Measurements from ENCODE around the gene PTCD1. TPM values are rescaled to one million over a fixed set of nuclear protein-coding genes. Genes with fewer than 3 reads are reported as not detected.

The PTCD1 gene
- total and polyA plus RNA-seq, 9 of the 15 experiments (the other 6 are each of a cell fraction or from before 2014, with no cell fraction given): 0.46 to 17.1 (median 6.2) TPM

DNA sequence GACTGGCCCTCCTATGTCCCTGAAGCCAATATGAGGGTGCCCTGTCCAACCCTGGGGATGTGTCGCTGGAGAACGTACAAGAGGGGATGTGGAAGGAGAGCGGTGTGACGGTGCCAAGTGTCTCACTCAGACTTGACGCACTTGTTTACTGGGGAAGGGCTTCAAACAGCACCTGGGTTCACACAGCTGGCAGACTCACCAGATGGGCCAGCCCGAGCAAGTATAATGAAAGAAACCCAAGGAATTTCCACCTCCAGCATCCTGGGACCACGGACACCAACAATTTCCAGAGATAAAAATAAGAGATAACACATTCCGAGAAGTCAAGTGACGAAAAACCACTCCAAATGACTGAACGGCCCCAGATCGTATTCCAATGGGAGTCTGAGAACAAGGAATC, 22.1 kb upstream of the PTCD1 start:
- peak overlapping the region in 1 of 2 experiments; percentile 33; a peak in 1 of 4 replicates for H3K9ac ChIP-seq (ENCODE audit: insufficient read depth in 1 of 2, low read depth in 2 of 2, low read length in 2 of 2)
- H3K36me3 ChIP-seq (ENCODE audit: control insufficient read depth, insufficient read depth, low read length): peaks cover 94% of the 10 kb centered on the region
- H3K27ac ChIP-seq (ENCODE audit: extremely low read depth, low read depth, low read length): no peak overlapping the region
- no peaks in the 10 kb centered on the region for H3K27me3 ChIP-seq (ENCODE audit: control insufficient read depth in 2 of 2, insufficient read depth in 2 of 2, low read length in 2 of 2)
- no peak overlapping the region for H3K4me3 ChIP-seq
- CTCF ChIA-PET (ENCODE audit: low intra/inter-chr PET ratio): no interaction called here
- no peaks in the 10 kb centered on the region for H3K9me3 ChIP-seq (replicated peaks; ENCODE audit: control insufficient read depth, insufficient read depth, low read depth, low read length)
- FAIRE-seq (no peak), ATAC-seq (no peak), DNase-seq (ENCODE audit: extremely low read depth in 1 of 4, low spot score in 3 of 4) (no peak)
- POLR2A ChIA-PET: interaction anchor here (0.6 to 1.5 kb wide), 3 partner anchors 10 to 777 kb away, joined by 3 to 6 read pairs (median 3); partner anchors contain the start of genes BUD31 and PDAP1
- TF ChIP-seq OTX1 (CRISPR knock-in tag; IDR thresholded peaks at IDR 0.05): no peak
- no peak for TF ChIP-seq TGIF2 (CRISPR knock-in tag; IDR thresholded peaks at IDR 0.05)
- TF ChIP-seq GATA2 (CRISPR knock-in tag; IDR thresholded peaks at IDR 0.05): no peak
- TF ChIP-seq ZNF780A (CRISPR knock-in tag; IDR thresholded peaks at IDR 0.05): no peak
- TF ChIP-seq DNMT1 (IDR thresholded peaks at IDR 0.05): no peak
- TF ChIP-seq ZNF175 (CRISPR knock-in tag; IDR thresholded peaks at IDR 0.05; ENCODE audit: low read depth): no peak
- no peak for TF ChIP-seq ZNF253 (CRISPR knock-in tag; conservative IDR thresholded peaks at IDR 0.05)
- TF ChIP-seq FUS (optimal IDR thresholded peaks at IDR 0.05; ENCODE audit: low read depth, low read length): no peak
- no peak for TF ChIP-seq RHOXF2B (CRISPR knock-in tag; conservative IDR thresholded peaks at IDR 0.05)
- TF ChIP-seq FOXK2 (conservative IDR thresholded peaks at IDR 0.05 in 1 of 2, IDR thresholded peaks at IDR 0.05 in 1 of 2; ENCODE audit: low read depth in 2 of 2): no peak
- TF ChIP-seq ZNF436 (CRISPR knock-in tag; IDR thresholded peaks at IDR 0.05): no peak
- peaks cover 87% of the 10 kb centered on the region for H3K79me2 ChIP-seq (ENCODE audit: control insufficient read depth, insufficient read depth, low read length)
- no TSS peak for BruUV-seq (replicated peaks)
- H4K20me1 ChIP-seq (replicated peaks; ENCODE audit: control insufficient read depth, insufficient read depth, low read length): peaks cover 58% of the 10 kb centered on the region
- H3K4me1 ChIP-seq (replicated peaks in 1 of 2; ENCODE audit: control insufficient read depth in 2 of 2, insufficient read depth in 2 of 2, low read length in 2 of 2): peaks cover 13 to 31% of the 10 kb centered on the region in 2 experiments; a peak in 4 of 5 replicates
- WGBS (ENCODE audit: insufficient coverage, low coverage, missing lambda C conversion rate): 83% methylated on average over 11 of the region's 11 CpGs
- H3K4me2 ChIP-seq (ENCODE audit: insufficient read depth, low read length): no peak overlapping the region
- intact Hi-C loops (cut with micrococcal nuclease) (no loop called here), in situ Hi-C loops (cut with MboI) (no loop called here)
- no peaks in the 10 kb centered on the region for H3K9me1 ChIP-seq (ENCODE audit: control insufficient read depth, insufficient read depth, low read length)
- no peak overlapping the region for H2AFZ ChIP-seq (ENCODE audit: low read depth, low read length)
